Activated CD8-positive, alpha-beta memory T cell treated with anti-CD3 and anti-CD28 coated beads for 24 hours (primary cell): ENCODE measurements around the gene B2M.
A peak's percentile ranks its signal among the peaks of the same experiment; 100 is the strongest.
"Not testable (repeated sequence)": the region's sequence is repeated elsewhere in the genome, so short reads cannot be mapped to it uniquely, and the experiment has no call there.

Experiments
- DNase-seq: peaks from one replicate; pipeline ENCODE4 v3.0.0-alpha.2; 2020

Gene B2M

GRCh38 chr15:44711096-44711742, at the start of gene B2M, which contains the start of gene PATL2:
Gene B2M, plus strand, starts transcription at chr15:44711517. Its CDS starts 30 bp downstream, at chr15:44711547.
Gene PATL2, minus strand, starts transcription at chr15:44711323. Its CDS starts 34,833 bp downstream, at chr15:44676490.
- DNase-seq, result peak; percentile 100

DNA sequence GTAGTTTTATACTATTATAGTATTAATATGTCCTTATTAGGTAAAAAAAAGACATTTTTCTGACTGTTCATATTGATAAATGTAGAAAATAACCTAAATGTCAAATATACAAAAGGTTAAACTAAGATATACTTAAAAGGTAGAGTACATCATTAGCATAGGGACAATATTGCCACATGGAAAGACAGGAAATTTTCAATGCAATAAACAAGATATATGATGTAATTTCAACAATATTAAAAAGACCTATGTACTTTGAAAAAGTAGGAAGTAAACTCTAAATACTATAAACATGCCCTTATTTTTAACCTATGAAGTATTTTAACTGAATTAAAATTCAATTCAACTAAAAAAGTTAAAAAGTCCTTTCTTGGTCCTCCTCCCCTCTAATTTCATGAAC, 49.7 kb upstream of the B2M start:
- DNase-seq, result no peak

DNA sequence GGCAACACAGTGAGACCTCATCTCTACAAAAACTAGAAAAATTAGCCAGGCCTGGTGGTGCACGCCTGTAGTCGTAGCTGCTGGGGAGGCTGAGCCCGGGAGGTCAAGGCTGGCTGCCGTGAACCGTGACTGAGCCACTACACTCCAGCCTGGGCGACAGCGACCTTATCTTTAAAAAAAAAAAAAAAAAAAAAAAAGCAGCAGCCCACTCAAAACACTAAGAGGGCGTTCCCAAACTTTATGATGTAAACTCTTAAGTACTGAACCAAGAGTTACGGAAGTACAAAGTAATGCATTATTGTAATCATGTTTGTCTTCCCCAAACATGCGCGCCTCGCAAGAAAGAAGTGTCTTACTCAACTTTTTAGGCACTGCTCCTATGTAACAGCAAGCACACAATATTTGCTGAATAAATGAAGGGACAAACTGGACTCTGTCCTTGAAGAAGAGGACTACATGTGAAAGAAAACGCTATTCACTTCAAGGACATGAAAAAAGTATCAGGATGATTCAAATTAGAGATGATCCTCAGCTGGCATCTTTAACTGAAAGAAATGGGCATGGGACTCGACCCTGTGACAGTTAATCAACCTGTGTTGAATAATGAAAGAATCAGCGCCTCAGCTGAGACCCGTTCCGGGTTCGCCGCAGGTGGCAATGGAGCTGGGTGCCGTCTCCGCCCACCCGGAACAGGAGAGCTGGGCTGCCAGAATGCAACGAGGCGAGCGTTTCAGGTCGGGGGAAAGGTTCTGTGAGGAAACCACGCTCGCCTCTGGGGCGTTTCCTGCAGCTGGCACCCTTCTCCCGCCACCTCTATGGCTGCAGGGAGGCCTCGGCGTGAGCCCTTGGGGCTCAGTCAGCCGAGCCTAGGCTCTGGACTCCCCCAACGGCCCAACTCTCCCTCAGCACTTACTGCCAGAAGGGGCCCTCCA, 48.6 kb upstream of the B2M start:
- DNase-seq, result peak; percentile 89

DNA sequence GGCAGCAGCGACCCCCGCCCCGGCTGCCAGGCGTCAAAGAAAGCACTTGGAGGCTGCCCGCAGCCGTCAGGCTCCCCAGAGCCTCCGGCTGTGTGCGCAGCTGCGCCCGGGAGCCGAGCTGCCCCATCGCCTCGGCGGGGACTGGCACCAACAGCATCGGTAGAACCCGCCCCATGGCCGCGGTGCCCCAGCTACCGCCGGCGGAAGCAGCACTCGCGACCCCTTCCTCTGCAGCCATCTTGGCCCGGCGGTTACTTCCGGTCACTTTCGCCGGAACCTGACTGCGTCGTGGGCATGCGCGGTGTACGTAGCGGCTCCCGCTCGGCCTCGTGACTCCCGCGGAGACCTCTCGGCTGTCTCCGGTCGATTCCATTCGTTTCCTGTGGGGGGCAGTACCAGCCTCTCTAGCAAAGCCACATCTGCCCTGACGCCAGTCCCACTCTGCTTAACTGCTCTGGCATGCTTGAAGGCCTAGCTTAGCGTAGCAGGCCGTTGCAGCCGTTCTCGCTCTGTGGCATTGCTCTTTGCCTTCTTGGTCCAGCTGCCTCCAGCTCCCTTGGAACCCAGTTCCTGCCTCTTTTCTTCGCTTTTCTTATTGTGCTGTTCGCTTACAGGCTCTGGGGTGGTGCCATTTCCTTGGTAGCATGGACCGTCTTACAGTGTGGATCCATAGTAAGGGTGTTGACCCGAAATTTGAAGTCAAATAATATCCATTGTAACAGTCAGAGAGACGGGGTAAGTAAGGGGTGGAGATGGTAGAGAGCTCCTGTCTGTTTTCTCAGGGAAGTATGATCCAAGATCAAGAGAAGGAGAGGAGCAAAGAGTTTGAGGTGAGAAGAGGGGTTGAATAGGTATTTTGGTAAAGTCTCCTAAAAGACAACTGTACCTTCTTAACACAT, 47.7 kb upstream of the B2M start, which contains the start of gene SPG11:
Gene SPG11 (minus strand): TSS at position 253 of the 899 bp plus-strand sequence. CDS start 15 bp downstream, at position 238.
- DNase-seq, result peak; percentile 97

DNA sequence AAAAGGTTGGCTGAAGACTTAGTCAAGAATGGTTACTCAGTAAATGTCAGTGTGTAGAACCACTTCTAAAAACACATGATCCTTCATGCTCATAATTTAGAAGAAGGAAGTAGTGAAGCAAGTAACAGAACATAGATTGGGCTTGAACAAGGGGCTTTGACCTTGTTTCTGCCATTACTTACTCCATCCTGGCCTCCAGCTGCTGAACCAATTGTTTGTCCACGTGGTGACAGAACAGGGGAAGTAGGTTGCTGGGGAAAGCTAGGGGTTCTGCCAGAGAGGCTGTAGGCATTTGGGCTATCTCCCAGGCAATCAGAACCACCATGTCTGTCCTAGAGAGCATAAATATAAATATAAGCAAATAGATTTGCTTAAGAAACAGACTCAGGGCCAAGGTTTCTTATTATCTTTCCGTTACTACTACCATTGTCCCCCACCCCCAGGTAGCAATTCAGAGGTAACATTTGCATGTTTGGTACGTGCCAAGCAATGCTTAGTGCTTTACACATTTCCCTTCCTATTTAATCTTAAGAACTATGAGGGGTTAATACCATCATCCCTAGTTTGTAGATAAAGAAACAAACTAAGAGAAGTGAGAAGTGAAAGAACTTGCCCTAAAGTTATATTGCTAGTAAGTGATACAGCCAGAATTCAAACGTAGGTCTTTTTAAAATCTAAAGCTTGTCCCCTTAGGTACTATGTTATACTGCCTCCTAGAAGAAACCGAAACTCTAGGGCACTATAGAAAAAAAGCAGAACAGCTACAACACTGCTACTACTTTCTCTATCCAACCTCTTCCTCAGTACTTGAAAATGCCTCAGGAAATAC, 44.9 kb upstream of the B2M start:
- no peak for DNase-seq

- DNase-seq, result no peak
Observed at GRCh38 chr15:44667039-44667360, 44.3 kb upstream of the B2M start.

DNA sequence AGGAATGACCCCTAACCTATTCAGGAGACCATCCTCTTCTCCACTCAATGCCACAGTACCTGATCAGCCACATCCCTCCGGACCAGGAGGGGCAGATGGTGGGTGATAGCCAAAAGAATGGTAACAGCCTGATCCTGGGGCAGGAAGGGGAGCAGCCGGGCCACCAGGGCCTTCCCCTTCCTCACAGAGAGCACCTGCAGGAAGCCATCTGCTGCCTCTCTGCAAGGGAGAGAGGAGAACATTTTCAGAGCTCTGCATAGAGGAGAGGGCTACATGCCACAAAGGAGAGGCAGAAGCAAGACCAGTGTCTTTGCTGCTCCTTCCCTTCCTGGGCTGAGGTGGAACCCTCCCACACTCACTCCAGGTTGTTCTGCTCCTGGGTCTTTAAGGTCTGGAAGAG, 42.4 kb upstream of the B2M start:
- no peak for DNase-seq

DNA sequence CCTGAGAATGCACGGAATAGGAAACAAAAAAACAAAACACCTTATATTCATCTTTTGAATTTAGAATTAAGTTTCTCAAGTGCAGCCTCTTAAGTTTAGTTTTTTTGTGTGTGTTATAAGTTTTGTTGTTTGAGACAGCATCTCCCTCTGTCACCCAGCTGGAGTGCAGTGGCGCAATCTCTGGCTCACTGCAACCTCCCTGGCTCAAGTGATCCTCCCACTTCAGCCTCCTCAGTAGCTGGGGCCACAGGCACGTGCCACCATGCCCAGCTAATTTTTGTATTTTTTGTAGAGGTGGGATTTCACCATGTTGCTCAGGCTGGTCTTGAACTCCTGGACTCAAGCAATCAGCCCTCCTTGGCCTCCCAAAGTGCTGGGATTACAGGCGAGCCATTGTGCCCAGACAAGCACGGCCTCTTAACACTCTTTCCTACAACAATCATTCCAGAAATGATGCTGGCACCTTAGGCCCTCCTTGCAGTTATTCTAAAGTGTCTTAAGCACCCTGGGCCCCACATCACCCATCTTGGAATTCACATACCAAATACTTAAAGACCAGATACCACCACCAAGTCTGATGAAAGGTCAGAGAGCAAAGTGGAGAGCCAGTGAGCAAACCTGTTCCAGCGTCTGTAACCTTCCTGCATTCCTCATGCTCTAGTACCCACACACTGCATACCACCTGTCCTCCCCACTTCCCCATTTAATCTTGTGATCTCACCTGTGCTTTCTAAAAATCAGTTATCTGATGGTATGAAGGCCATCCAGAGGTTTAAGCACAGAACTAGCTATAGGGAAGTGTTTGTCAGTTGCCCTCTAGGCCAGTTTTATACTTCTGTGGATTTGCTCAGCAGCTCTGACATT, 41.0 kb upstream of the B2M start:
- no peak for DNase-seq

- DNase-seq, result no peak
Observed at GRCh38 chr15:44673639-44674038, 37.7 kb upstream of the B2M start.

GRCh38 chr15:44675911-44676310, 35.4 kb upstream of the B2M start:
- DNase-seq, result no peak

DNA sequence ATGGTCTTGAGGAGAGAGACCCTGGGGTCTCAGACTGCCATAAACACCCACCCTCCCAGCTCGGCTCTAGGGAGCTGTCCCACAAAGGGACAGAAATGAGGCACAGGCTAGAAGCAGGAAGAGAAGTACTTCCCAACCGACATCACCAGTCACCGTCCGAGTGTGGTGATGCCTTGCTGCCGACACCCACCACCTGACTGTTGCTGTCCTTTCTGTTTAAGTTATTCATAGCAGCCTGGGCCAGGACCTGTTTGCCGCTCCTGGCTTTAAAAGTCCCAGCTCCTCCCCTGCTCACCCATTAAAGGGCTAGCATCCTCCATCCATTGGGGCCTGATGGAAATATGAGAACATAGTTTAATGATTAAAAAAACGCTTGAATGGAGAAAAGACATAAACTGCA, 34.6 kb upstream of the B2M start:
- no peak for DNase-seq

DNA sequence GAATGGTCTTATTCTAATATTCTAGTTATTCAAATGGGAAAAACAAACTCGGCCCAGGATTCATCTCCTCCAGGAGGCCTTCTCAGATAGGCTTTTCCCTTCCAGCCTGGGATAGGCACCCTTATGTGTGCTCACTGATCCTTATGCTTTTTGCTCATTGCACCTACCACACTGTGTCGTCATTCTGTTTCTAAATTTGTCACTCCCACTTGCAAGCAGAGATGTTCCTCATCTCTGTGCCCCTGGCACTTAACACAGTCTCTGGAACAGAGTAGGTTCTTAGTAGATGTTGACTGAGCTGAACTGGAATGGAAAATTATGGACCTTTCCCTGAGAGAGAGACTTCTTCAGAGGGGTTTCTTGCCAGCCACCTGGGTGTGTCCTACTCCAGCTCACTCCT, 29.1 kb upstream of the B2M start:
- no peak for DNase-seq

- peak; percentile 83 for DNase-seq
Observed at GRCh38 chr15:44682809-44683682, 28.3 kb upstream of the B2M start.

DNA sequence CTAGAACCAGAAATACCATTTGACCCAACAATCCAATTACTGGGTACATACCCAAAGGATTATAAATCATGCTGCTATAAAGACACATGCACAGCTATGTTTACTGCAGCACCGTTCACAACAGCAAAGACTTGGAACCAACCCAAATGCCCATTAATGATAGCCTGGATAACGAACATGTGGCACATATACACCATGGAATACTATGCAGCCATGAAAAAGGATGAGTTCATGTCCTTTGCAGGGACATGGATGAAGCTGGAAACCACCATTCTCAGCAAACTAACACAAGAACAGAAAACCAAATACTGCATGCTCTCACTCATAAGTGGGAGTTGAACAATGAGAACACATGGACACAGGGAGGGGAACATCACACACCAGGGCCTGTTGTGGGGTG, 22.0 kb upstream of the B2M start:
- not testable (repeated sequence) for DNase-seq

DNA sequence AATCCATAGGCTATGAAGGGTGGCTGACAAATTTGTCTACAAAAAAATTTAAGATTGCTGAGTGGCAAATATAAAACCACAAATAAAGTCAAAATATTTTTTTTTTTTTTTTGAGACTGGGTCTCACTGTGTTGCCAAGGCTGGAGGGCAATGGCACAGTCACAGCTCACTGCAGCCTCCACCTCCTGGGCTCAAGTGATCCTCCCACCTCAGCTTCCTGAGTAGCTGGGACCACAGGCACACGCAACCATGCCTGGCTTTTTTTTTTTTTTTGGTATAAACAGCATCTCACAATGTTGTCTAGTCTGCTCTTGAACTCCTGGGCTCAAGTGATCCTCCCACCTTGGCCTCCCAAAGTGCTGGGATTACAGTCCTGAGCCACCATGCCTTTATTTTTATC, 21.1 kb upstream of the B2M start:
- not testable (repeated sequence) for DNase-seq

- DNase-seq, result no peak
Observed at GRCh38 chr15:44692659-44693058, 18.7 kb upstream of the B2M start.

- DNase-seq, result no peak
Observed at GRCh38 chr15:44694416-44694815, 16.9 kb upstream of the B2M start.

- no peak for DNase-seq
Observed at GRCh38 chr15:44695294-44695693, 16.0 kb upstream of the B2M start.

GRCh38 chr15:44697014-44697413, 14.3 kb upstream of the B2M start:
- DNase-seq, result no peak

- DNase-seq, result no peak
Observed at GRCh38 chr15:44698641-44699040, 12.7 kb upstream of the B2M start.
